HG02870 (cell line): ENCODE results near the gene NIPBL.
"Not testable (repeated sequence)": the region's sequence is repeated elsewhere in the genome, so short reads cannot be mapped to it uniquely, and the experiment has no call there.

Experiments
- ATAC-seq: cut with Tn5 transposase; IDR thresholded peaks from one replicate; pipeline ENCODE4 v1.9.1; 2021; ENCODE audit warnings: mild to moderate bottlenecking, moderate library complexity; ENCODE audit not compliant: unreplicated experiment

Gene NIPBL

GRCh38 chr5:36946101-36946500, 69.5 kb downstream of the NIPBL start:
- no peak for ATAC-seq

GRCh38 chr5:36948041-36948440, 71.5 kb downstream of the NIPBL start:
- ATAC-seq: no peak

DNA sequence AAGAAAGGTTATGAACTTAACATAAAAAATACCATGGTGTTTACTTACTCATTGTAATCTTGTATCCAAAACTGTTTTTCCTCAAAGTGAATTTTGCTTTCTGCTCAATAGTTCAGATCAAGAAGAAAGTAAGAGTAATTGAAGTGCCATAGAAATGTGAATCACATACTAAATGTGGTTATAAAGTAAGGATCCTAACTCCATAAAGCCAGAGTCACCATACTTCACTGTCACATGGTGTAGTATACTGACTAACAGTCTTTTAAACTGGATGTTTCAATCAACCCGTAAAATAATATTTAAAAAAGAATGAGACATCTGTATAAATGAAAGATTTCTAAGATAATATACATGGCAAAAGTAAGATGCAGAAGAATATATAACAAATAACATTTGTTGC, 72.1 kb downstream of the NIPBL start:
- no peak for ATAC-seq

- ATAC-seq: no peak
Measured at GRCh38 chr5:36949593-36949992, 73.0 kb downstream of the NIPBL start.

- ATAC-seq: no peak
Measured at GRCh38 chr5:36950586-36951457, 74.3 kb downstream of the NIPBL start.

GRCh38 chr5:36953043-36953442, 76.5 kb downstream of the NIPBL start:
- ATAC-seq: no peak

DNA sequence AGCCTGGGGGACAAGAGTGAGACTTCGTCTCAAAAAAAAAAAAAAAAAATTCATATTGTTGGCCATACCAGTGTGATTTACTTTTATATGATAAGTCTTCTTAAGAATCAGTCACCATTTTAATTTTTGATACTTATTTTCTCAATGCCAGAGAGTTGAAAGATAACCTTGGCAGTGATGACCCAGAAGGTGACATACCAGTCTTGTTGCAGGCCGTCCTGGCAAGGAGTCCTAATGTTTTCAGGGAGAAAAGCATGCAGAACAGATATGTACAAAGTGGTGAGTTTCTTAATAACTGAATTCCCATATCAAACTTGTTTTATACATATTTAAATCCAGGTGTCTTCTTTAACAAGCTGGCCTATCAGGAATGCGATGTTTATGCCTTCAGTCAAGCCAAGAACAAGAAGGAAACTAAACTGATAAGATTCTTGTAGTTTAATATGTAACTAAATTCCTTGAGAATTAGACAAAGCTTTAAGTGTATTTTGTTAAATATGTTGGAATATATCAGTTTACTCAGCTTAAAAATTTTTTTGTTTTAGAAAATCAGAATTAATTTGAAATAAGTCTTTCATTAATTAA, 81.5 kb downstream of the NIPBL start:
- ATAC-seq: no peak

DNA sequence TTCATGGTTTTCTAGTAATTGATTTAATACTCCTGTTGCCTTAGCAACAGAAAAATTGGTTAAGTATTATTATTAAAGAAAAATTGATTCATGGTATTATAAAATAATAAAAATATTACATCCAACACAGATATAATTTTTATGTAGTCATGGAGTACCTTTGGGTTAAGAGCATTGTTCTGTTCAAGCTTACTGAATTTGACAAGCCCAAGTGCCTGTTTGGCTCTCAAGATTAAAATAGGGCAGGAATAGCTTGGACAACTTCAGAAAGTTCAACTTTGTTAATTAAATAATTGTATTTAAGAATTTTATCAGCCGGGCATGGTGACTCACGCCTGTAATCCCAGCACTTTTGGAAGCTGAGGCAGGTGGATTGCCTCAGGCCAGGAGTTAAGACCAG, 82.0 kb downstream of the NIPBL start:
- no peak for ATAC-seq

- ATAC-seq: no peak
Measured at GRCh38 chr5:36965179-36965578, 88.6 kb downstream of the NIPBL start.

GRCh38 chr5:36969700-36970395, 93.3 kb downstream of the NIPBL start:
- no peak for ATAC-seq

GRCh38 chr5:36978196-36978595, 101.6 kb downstream of the NIPBL start:
- ATAC-seq: no peak

GRCh38 chr5:36982146-36982545, 105.6 kb downstream of the NIPBL start:
- no peak for ATAC-seq

GRCh38 chr5:36985387-36985786, 108.8 kb downstream of the NIPBL start:
- ATAC-seq: no peak

DNA sequence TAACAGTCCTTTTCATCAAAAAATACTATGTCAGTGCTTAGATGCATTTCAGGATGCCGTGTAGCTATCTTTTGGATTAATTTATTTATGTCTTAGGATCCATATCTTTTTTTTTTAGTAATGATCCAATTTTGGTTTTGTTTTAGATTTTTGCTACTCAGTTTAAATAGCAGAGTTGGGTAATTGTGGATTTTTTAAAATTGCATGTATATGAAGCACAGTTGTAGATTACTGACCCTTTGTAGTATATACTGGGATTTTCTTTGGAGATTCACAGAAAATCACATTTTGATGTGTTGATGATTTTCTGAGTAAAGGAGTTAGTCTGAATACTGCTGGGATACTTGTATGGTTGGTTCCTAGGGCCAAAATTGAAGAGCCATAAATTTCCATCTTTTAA, 111.8 kb downstream of the NIPBL start:
- ATAC-seq: no peak

- ATAC-seq: no peak
Measured at GRCh38 chr5:36998578-36998977, 122.0 kb downstream of the NIPBL start.

GRCh38 chr5:37002176-37002751, 125.7 kb downstream of the NIPBL start:
- ATAC-seq: no peak

- no peak for ATAC-seq
Measured at GRCh38 chr5:37005252-37005651, 128.7 kb downstream of the NIPBL start.

- no peak for ATAC-seq
Measured at GRCh38 chr5:37005946-37006540, 129.5 kb downstream of the NIPBL start.

GRCh38 chr5:37013181-37013580, 136.6 kb downstream of the NIPBL start:
- not testable (repeated sequence) for ATAC-seq

DNA sequence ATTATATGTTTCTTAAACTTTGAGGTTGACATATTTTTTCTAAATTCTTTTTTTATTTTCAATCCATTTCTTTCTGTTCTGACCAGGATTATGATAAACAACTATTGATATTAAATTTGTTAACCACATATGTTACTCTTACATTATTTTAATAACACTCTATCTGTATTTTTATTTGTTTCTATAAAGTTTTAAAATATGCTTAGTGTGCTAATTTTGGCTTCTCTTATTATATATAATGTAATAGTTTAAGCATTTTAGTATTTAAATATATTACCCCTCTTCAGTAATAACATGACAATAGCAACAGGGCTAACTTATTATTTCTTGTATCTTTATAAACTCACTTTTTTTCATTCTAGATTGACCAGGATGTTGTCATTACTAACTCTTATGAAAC, 137.8 kb downstream of the NIPBL start:
- no peak for ATAC-seq
